ENCODE results near the gene TMEM247.

- TF ChIP-seq CTCF (conservative IDR thresholded peaks at IDR 0.05) (no peak), ZFX (IDR thresholded peaks at IDR 0.05) (no peak)
These were observed 8.3 kb upstream of the TMEM247 start for GRCh38 chr2:46471019-46471583.

Measured in C4-2B (cell line).